Activated B cell treated with CpG ODN at 0.5 μM for 24 hours (primary cell): ENCODE measurements around the gene DCBLD2. TPM values are rescaled to one million over a fixed set of nuclear protein-coding genes. Genes with fewer than 3 reads are reported as not detected.

Source experiments
- ATAC-seq: fragments of 200-7000 bp; cut with Tn5 transposase; one replicate; pipeline ENCODE4 v1.10.0; 2021; ENCODE audit warnings: low read depth, mild to moderate bottlenecking, moderate library complexity
- CTCF ChIA-PET: fragments of 350-600 bp; sonication (Branson Sonifier 250); formaldehyde crosslinking; loops from one replicate; lab custom pipeline; 2021; ENCODE audit warnings: antibody characterized with exemption; lab: Charles Lee
- POLR2A ChIA-PET: fragments of 350-600 bp; sonication (Branson Sonifier 250); formaldehyde crosslinking; loops from one replicate; lab custom pipeline; 2021; ENCODE audit warnings: antibody characterized with exemption; lab: Charles Lee
- DNase-seq: peaks from one replicate; pipeline ENCODE4 v3.0.0; 2022
- H3K27ac Mint-ChIP-seq: one replicate; pipeline ENCODE4 v1.8.0; 2020; ENCODE audit warnings: mixed read lengths
- H3K27me3 Mint-ChIP-seq: one replicate; pipeline ENCODE4 v1.8.0; 2021; ENCODE audit warnings: mixed read lengths
- H3K36me3 Mint-ChIP-seq: one replicate; pipeline ENCODE4 v1.8.0; 2021; ENCODE audit warnings: low read depth, mixed read lengths
- H3K4me1 Mint-ChIP-seq: one replicate; pipeline ENCODE4 v1.8.0; 2021; ENCODE audit warnings: mixed read lengths
- H3K4me3 Mint-ChIP-seq: one replicate; pipeline ENCODE4 v1.8.0; 2020; ENCODE audit warnings: mild to moderate bottlenecking, mixed read lengths
- H3K9me3 Mint-ChIP-seq: one replicate; pipeline ENCODE4 v1.8.0; 2020; ENCODE audit warnings: mixed read lengths
- intact Hi-C: fragments of 100-400 bp; cut with micrococcal nuclease; formaldehyde crosslinking; loops from one replicate; pipeline ENCODE4 v1.15.1; 2024
- total RNA-seq: library from RNA; stranded (reverse); gene quantifications from 2 replicates; pipeline ENCODE4 v1.2.3, GENCODE V29; 2022
- TF ChIP-seq, protein P1 (sequence below): fragments of 200-600 bp; IDR thresholded peaks from one replicate; pipeline ENCODE4 v1.8.0; 2022; ENCODE audit warnings: antibody characterized with exemption, mild to moderate bottlenecking

The DCBLD2 gene
- total RNA-seq, 1 donor from 2014 or later = 0.95 TPM

- DNase-seq (no peak), ATAC-seq (no peak)
- Mint-ChIP-seq H3K27ac (no peak overlapping the region), H3K36me3 (no peaks in the 10 kb centered on the region), H3K4me1 (no peaks in the 10 kb centered on the region), H3K9me3 (no peaks in the 10 kb centered on the region), H3K4me3 (no peak overlapping the region), H3K27me3 (peaks cover 2% of the 10 kb centered on the region)
- ChIA-PET POLR2A (no interaction called here), CTCF (no interaction called here)
- TF ChIP-seq, protein P1, sequence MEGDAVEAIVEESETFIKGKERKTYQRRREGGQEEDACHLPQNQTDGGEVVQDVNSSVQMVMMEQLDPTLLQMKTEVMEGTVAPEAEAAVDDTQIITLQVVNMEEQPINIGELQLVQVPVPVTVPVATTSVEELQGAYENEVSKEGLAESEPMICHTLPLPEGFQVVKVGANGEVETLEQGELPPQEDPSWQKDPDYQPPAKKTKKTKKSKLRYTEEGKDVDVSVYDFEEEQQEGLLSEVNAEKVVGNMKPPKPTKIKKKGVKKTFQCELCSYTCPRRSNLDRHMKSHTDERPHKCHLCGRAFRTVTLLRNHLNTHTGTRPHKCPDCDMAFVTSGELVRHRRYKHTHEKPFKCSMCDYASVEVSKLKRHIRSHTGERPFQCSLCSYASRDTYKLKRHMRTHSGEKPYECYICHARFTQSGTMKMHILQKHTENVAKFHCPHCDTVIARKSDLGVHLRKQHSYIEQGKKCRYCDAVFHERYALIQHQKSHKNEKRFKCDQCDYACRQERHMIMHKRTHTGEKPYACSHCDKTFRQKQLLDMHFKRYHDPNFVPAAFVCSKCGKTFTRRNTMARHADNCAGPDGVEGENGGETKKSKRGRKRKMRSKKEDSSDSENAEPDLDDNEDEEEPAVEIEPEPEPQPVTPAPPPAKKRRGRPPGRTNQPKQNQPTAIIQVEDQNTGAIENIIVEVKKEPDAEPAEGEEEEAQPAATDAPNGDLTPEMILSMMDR = no peak
- intact Hi-C loops = no loop called here
These were observed 132.0 kb downstream of the DCBLD2 start for GRCh38 chr3:98769448-98769847.

DNA sequence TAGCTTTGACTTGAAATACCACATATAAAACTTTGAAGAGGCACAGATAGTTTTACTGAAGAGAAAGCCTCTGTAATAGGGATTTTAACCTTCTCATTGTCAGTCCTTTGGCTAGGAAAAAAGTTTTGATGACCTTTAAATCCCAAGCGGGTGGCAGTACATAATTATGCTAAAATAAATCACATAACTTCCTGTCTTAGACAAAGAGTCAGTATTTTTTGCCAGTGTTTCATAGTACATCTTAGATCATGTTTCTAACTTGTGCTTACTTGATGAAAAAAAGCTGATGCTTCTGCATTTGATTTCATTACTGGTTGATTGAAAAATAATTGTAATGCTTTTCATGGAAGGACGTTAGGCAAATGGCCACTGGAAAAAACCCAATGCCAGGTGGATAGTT lies 132.5 kb downstream of the DCBLD2 start:
- no peaks in the 10 kb centered on the region for H3K9me3 Mint-ChIP-seq
- POLR2A ChIA-PET = no interaction called here
- TF ChIP-seq, protein P1 = no peak
- peaks cover 2% of the 10 kb centered on the region for H3K27me3 Mint-ChIP-seq
- no peak overlapping the region for H3K27ac Mint-ChIP-seq
- intact Hi-C loops = no loop called here
- H3K4me3 Mint-ChIP-seq = no peak overlapping the region
- H3K36me3 Mint-ChIP-seq = no peaks in the 10 kb centered on the region
- no peaks in the 10 kb centered on the region for H3K4me1 Mint-ChIP-seq
- ATAC-seq (no peak), DNase-seq (no peak)
- CTCF ChIA-PET = no interaction called here

DNA sequence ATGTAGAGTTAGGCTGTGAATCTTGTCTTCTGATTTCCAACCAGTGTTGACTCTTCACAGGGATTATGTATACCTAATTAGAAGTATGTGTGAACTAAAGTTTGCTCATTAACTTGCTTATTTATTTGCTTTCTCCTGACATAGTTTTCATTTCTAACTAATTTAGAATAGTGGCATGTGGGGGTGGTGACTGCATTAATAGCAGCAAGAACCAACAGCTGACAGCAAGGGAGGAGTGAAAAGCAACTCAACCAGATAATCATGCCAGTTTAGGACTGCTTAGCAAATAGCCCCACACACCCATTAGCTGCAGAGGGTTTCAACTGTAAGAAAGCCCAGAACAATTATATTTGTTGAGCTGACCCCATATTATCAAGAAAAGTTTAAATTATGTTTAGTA lies 134.6 kb downstream of the DCBLD2 start:
- intact Hi-C loops = no loop called here
- H3K36me3 Mint-ChIP-seq = no peaks in the 10 kb centered on the region
- no peaks in the 10 kb centered on the region for H3K9me3 Mint-ChIP-seq
- ChIA-PET POLR2A (no interaction called here), CTCF (no interaction called here)
- peaks cover 8% of the 10 kb centered on the region for H3K27me3 Mint-ChIP-seq
- H3K4me1 Mint-ChIP-seq = peaks cover 9% of the 10 kb centered on the region
- TF ChIP-seq, protein P1 = no peak
- ATAC-seq (no peak), DNase-seq (no peak)
- no peak overlapping the region for H3K4me3 Mint-ChIP-seq
- H3K27ac Mint-ChIP-seq = no peak overlapping the region

DNA sequence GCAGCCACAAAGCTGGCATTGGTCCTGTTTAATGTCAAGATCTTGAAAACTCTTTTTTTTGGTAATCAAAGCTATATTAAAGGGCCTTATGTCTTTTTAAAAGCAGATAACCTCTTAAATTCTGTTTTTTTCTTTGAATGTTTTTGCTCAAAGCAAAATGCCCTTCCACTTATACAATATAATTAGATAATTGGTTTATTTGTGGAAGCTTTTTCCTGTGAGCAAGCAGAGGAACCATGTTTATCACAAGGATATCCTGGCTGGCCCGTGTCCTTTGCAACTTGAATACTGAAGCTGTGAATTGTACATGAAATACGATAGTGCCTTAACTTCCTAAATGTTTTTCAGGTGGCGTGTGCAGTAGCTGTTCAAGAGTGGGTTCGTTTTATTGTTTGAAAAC lies 135.8 kb downstream of the DCBLD2 start:
- Mint-ChIP-seq H3K27me3 (peaks cover 8% of the 10 kb centered on the region), H3K4me1 (peaks cover 14% of the 10 kb centered on the region), H3K27ac (no peak overlapping the region), H3K4me3 (no peak overlapping the region), H3K36me3 (no peaks in the 10 kb centered on the region), H3K9me3 (no peaks in the 10 kb centered on the region)
- TF ChIP-seq, protein P1 = no peak
- ATAC-seq (no peak), DNase-seq (no peak)
- intact Hi-C loops = no loop called here
- CTCF ChIA-PET = no interaction called here
- POLR2A ChIA-PET = no interaction called here

DNA sequence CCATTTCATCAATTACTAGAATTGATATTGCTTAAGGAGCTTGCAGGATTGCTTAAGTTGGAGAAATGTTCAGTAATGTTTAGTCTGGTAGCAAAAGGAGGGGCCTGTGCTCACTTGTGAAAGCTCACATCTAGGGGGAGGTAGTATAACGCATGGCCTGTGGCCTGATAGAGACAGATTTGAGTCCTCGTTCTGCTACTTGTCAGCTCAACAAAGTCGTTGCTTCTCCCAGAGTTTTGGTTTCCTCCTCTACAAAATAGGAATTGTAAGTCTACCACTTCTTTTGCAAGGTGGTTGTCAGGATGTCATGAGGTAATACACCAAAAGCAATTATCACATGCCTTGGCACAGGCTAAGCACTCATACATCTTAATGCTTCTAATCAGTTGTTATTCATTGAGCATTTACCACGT lies 137.0 kb downstream of the DCBLD2 start:
- intact Hi-C loops = no loop called here
- Mint-ChIP-seq H3K27ac (no peak overlapping the region), H3K9me3 (no peaks in the 10 kb centered on the region), H3K4me1 (peaks cover 14% of the 10 kb centered on the region), H3K27me3 (peaks cover 10% of the 10 kb centered on the region), H3K36me3 (no peaks in the 10 kb centered on the region), H3K4me3 (no peak overlapping the region)
- ATAC-seq (no peak), DNase-seq (no peak)
- ChIA-PET CTCF (no interaction called here), POLR2A (no interaction called here)
- TF ChIP-seq, protein P1 = no peak
